ENCODE measurements around the gene MLANA. TPM values are rescaled to one million over a fixed set of nuclear protein-coding genes. Genes with fewer than 3 reads are reported as not detected.

Gene MLANA
- total RNA-seq, 4 donors from 2014 or later = not detected

DNA sequence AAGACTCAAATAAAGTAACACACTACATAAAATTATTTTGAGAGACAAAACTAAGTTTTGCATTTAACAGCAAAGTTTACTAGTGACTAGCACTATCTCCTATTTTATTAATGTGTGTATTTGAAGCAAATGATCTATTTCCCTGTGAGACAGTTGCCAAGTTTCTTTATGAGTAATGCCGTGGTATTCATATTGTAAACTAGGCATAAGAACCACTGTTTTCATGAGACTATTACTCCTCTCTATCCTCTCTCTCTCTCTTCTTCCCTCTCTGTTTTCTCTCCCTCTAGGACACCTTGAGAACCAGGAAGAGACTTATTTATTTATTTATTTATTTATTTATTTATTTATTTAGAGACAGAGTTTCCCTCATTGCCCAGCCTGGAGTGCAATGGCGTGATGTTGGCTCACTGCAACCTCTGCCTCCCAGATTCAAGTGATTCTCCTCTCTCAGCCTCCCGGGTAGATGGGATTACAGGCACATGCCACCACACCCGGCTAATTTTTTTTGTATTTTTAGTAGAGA lies 61.1 kb downstream of the MLANA start:
- Histone ChIP-seq H3K9me3 (no peaks in the 10 kb centered on the region), H3K4me1 (peaks cover 0 to 15% (median 4%) of the 10 kb centered on the region in 3 donors), H3K4me3 (no peak overlapping the region), H3K36me3 (peaks cover 0 to 3% (median 0%) of the 10 kb centered on the region in 3 donors), H3K27ac (no peak overlapping the region), H3K27me3 (no peaks in the 10 kb centered on the region)
- WGBS, 2 donors = 80 to 81% methylated on average over 4 of the region's 4 CpGs
- TF ChIP-seq POLR2A (IDR thresholded peaks at IDR 0.05) = no peak
- intact Hi-C loops (cut with DNase I) = no loop called here
- no peak for DNase-seq

DNA sequence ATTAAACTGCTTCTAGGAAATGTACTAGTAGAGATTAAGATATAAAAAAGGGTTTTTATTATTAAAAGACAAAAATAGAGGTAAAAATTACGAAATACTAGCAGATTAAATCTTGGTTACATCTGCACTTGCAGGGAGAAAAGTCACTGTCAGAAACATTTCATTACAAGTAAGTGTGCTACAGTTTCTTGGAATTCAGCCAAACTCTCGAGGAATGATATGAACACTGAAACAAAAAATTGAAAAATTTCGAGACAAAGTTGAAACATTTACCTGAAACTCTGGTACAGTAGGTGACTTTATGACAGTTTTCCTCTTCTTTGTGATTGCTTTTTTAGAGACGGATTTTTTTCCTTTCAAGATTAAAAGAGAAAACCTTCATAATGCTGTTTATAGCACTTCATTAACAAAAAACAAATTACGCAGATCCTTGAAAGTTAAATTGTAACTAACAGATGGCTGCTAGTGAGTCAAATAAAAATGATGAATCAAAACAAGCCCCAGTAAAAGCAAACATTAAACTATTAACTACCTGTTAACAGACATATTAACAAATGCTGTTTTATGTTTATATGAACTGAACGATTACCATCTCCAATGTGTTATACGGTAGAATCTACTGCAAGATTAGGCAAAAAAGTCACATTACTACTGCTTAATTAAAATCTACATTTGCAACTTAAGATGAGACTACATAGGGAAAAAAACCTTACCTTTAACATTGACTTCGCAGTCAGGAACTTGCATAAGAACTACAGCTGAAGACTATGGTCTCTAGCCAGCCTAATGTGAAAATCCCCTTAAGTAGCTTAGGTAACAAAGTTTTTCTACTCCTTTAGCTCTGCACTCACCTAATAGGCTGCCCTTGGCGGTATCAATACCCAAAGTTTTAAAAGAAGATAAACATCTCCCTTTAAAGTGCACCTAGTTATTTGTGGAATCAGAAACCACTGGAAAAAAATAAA lies 63.3 kb downstream of the MLANA start:
- no peaks in the 10 kb centered on the region for H3K27me3 ChIP-seq
- 65 to 73% methylated on average over 9 of the region's 9 CpGs for WGBS, 2 donors
- no peak for DNase-seq

DNA sequence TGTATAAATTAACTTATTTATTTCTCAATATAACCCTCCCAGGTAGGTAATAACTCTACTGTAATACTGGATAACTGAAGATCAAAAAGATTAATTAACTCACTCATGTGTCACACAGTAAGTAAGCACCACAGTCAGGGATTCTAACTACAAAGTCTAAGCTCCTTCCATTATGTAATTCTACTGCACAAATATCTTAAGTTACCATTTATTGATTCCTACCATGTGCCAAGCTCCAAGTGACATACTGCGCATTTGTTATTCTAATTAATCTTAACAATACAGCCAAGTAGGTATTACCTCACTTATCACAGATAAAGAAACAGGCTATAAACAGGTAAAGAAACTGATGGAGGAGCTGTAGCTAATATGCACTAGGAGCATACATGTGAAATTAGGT lies 66.5 kb downstream of the MLANA start:
- 90 to 100% methylated on average over 1 of the region's 1 CpG for WGBS, 2 donors
- peaks cover 0 to 3% (median 0%) of the 10 kb centered on the region in 3 donors for H3K36me3 ChIP-seq
- no peak overlapping the region for H3K27ac ChIP-seq
- H3K4me1 ChIP-seq = peaks cover 0 to 2% (median 0%) of the 10 kb centered on the region in 3 donors
- intact Hi-C loops (cut with DNase I) = no loop called here
- no peak for DNase-seq
- TF ChIP-seq POLR2A (IDR thresholded peaks at IDR 0.05) = no peak
- TF ChIP-seq, protein P1, sequence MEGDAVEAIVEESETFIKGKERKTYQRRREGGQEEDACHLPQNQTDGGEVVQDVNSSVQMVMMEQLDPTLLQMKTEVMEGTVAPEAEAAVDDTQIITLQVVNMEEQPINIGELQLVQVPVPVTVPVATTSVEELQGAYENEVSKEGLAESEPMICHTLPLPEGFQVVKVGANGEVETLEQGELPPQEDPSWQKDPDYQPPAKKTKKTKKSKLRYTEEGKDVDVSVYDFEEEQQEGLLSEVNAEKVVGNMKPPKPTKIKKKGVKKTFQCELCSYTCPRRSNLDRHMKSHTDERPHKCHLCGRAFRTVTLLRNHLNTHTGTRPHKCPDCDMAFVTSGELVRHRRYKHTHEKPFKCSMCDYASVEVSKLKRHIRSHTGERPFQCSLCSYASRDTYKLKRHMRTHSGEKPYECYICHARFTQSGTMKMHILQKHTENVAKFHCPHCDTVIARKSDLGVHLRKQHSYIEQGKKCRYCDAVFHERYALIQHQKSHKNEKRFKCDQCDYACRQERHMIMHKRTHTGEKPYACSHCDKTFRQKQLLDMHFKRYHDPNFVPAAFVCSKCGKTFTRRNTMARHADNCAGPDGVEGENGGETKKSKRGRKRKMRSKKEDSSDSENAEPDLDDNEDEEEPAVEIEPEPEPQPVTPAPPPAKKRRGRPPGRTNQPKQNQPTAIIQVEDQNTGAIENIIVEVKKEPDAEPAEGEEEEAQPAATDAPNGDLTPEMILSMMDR (IDR thresholded peaks at IDR 0.05) = no peak
- no peaks in the 10 kb centered on the region for H3K27me3 ChIP-seq
- no peak overlapping the region for H3K4me3 ChIP-seq
- no peaks in the 10 kb centered on the region for H3K9me3 ChIP-seq

More for the DNA sequence above, 63.3 kb downstream of the MLANA start:
- TF ChIP-seq, protein P1 (IDR thresholded peaks at IDR 0.05) = no peak
- no peak for TF ChIP-seq POLR2A (IDR thresholded peaks at IDR 0.05)
- intact Hi-C loops (cut with DNase I) = no loop called here
- Histone ChIP-seq H3K27ac (no peak overlapping the region), H3K4me3 (no peak overlapping the region), H3K36me3 (peaks cover 0 to 3% (median 0%) of the 10 kb centered on the region in 3 donors), H3K4me1 (peaks cover 0 to 15% (median 4%) of the 10 kb centered on the region in 3 donors), H3K9me3 (no peaks in the 10 kb centered on the region)

DNA sequence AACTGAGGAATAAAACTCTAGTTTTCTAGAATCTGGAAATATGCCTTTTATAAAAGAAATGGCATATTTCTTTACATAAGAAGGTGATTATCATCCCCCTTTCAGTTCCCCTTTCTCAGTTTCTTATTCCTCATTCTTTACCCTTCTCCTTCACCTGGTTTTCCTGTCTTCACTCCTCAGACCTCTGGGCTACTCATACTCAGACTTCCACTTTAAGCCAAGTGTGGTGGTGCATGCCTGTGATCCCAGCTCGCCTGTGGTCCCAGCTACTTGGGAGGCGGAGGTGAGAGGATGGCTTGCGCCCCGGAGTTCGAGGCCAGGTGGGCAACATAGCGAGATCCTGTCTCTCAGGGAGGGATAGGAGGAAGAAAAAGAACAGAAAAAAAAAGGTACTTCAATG lies 67.6 kb downstream of the MLANA start:
- no peak overlapping the region for H3K27ac ChIP-seq
- H3K36me3 ChIP-seq = peaks cover 0 to 3% (median 0%) of the 10 kb centered on the region in 3 donors
- H3K4me1 ChIP-seq = no peaks in the 10 kb centered on the region
- no peaks in the 10 kb centered on the region for H3K9me3 ChIP-seq
- WGBS, 2 donors = 79 to 92% methylated on average over 6 of the region's 6 CpGs
- intact Hi-C loops (cut with DNase I) = no loop called here
- H3K27me3 ChIP-seq = no peaks in the 10 kb centered on the region
- DNase-seq = no peak
- H3K4me3 ChIP-seq = no peak overlapping the region
- TF ChIP-seq, protein P1 (IDR thresholded peaks at IDR 0.05) = no peak
- TF ChIP-seq POLR2A (IDR thresholded peaks at IDR 0.05) = no peak

Other genes with a start within 250 kb of the MLANA start
- 10 to 100 TPM; 24.4 to 38.2 (median 29.9) TPM for gene ERMP1, start 57.8 kb upstream of the MLANA start, total RNA-seq
- gene RANBP6, start 124.7 kb downstream of the MLANA start, total RNA-seq = 10 to 100 TPM in 2 of 4 donors, 1 to 10 TPM in 2; 5.9 to 17.7 (median 10.9) TPM